Effector memory CD4-positive, alpha-beta T cell (primary cell): ENCODE results near the gene POP5.
"Not testable (repeated sequence)": the region's sequence is repeated elsewhere in the genome, so short reads cannot be mapped to it uniquely, and the experiment has no call there.

Experiments
- DNase-seq, 3 donors: peaks; one replicate each; pipeline ENCODE4 v3.0.0-alpha.2; 2020
- H3K27ac ChIP-seq: 2 replicates; pipeline ENCODE4 v1.7.0; 2013; ENCODE audit warnings: mild to moderate bottlenecking, low read length, moderate library complexity; ENCODE audit not compliant: insufficient read depth, poor library complexity, severe bottlenecking
- H3K27me3 ChIP-seq: replicated peaks from 2 replicates; pipeline ENCODE4 v1.7.0; 2013; ENCODE audit warnings: mild to moderate bottlenecking, low read length; ENCODE audit not compliant: insufficient read depth, control insufficient read depth, poor library complexity, severe bottlenecking
- H3K36me3 ChIP-seq: 2 replicates; pipeline ENCODE4 v1.7.0; 2013; ENCODE audit warnings: mild to moderate bottlenecking, low read length, moderate library complexity; ENCODE audit not compliant: control insufficient read depth, insufficient read depth
- H3K4me1 ChIP-seq: 2 replicates; pipeline ENCODE4 v1.7.0; 2013; ENCODE audit warnings: low read length, mild to moderate bottlenecking; ENCODE audit not compliant: control insufficient read depth, insufficient read depth, poor library complexity, severe bottlenecking
- H3K4me3 ChIP-seq: 2 replicates; pipeline ENCODE4 v1.7.0; 2013; ENCODE audit warnings: low read length, low read depth, mild to moderate bottlenecking; ENCODE audit not compliant: insufficient read depth, poor library complexity, severe bottlenecking
- H3K9me3 ChIP-seq: 2 replicates; pipeline ENCODE4 v1.7.0; 2013; ENCODE audit warnings: mild to moderate bottlenecking, low read length, moderate library complexity; ENCODE audit not compliant: control insufficient read depth

Gene POP5

GRCh38 chr12:120611534-120611933 is 30.3 kb upstream of the POP5 start:
- H3K4me3 ChIP-seq, H3K9me3 ChIP-seq, H3K27ac ChIP-seq, H3K4me1 ChIP-seq, DNase-seq, H3K27me3 ChIP-seq, H3K36me3 ChIP-seq: not testable (repeated sequence)

- H3K9me3 ChIP-seq = no peaks in the 10 kb centered on the region
- H3K36me3 ChIP-seq = no peaks in the 10 kb centered on the region
- no peaks in the 10 kb centered on the region for H3K27me3 ChIP-seq
- no peak overlapping the region for H3K27ac ChIP-seq
- no peak overlapping the region for H3K4me3 ChIP-seq
- no peak for DNase-seq
- H3K4me1 ChIP-seq = no peaks in the 10 kb centered on the region
Observed at GRCh38 chr12:120610560-120610959, 29.4 kb upstream of the POP5 start.

GRCh38 chr12:120602416-120602815 is 21.2 kb upstream of the POP5 start:
- not testable (repeated sequence) for H3K27ac ChIP-seq, H3K9me3 ChIP-seq, DNase-seq, H3K36me3 ChIP-seq, H3K27me3 ChIP-seq, H3K4me3 ChIP-seq, H3K4me1 ChIP-seq

- no peak overlapping the region for H3K4me3 ChIP-seq
- H3K36me3 ChIP-seq = no peaks in the 10 kb centered on the region
- DNase-seq = no peak
- no peak overlapping the region for H3K27ac ChIP-seq
- no peaks in the 10 kb centered on the region for H3K4me1 ChIP-seq
- H3K9me3 ChIP-seq = no peaks in the 10 kb centered on the region
- no peaks in the 10 kb centered on the region for H3K27me3 ChIP-seq
Observed at GRCh38 chr12:120599672-120600552, 18.7 kb upstream of the POP5 start.

- DNase-seq = no peak
- no peaks in the 10 kb centered on the region for H3K9me3 ChIP-seq
- no peaks in the 10 kb centered on the region for H3K4me1 ChIP-seq
- H3K27me3 ChIP-seq = no peaks in the 10 kb centered on the region
- H3K36me3 ChIP-seq = no peaks in the 10 kb centered on the region
- no peak overlapping the region for H3K4me3 ChIP-seq
- H3K27ac ChIP-seq = no peak overlapping the region
Observed at GRCh38 chr12:120598674-120599463, 17.7 kb upstream of the POP5 start.

GRCh38 chr12:120597861-120598260 is 16.7 kb upstream of the POP5 start:
- Histone ChIP-seq H3K9me3 (no peaks in the 10 kb centered on the region), H3K4me1 (no peaks in the 10 kb centered on the region), H3K27me3 (no peaks in the 10 kb centered on the region), H3K27ac (no peak overlapping the region), H3K4me3 (no peak overlapping the region), H3K36me3 (no peaks in the 10 kb centered on the region)
- no peak for DNase-seq

GRCh38 chr12:120596901-120597300 is 15.7 kb upstream of the POP5 start:
- H3K27ac ChIP-seq = no peak overlapping the region
- H3K27me3 ChIP-seq = no peaks in the 10 kb centered on the region
- no peak for DNase-seq
- no peaks in the 10 kb centered on the region for H3K9me3 ChIP-seq
- no peak overlapping the region for H3K4me3 ChIP-seq
- H3K4me1 ChIP-seq = no peaks in the 10 kb centered on the region
- no peaks in the 10 kb centered on the region for H3K36me3 ChIP-seq

GRCh38 chr12:120592121-120593049 is 11.2 kb upstream of the POP5 start:
- H3K27me3 ChIP-seq = no peaks in the 10 kb centered on the region
- H3K4me1 ChIP-seq = no peaks in the 10 kb centered on the region
- no peak overlapping the region for H3K27ac ChIP-seq
- no peaks in the 10 kb centered on the region for H3K36me3 ChIP-seq
- no peak for DNase-seq
- no peak overlapping the region for H3K4me3 ChIP-seq
- no peaks in the 10 kb centered on the region for H3K9me3 ChIP-seq

GRCh38 chr12:120590741-120591407 is 9.7 kb upstream of the POP5 start:
- DNase-seq = no peak
- Histone ChIP-seq H3K27me3 (no peaks in the 10 kb centered on the region), H3K4me1 (no peaks in the 10 kb centered on the region), H3K9me3 (no peaks in the 10 kb centered on the region), H3K27ac (no peak overlapping the region), H3K4me3 (no peak overlapping the region), H3K36me3 (no peaks in the 10 kb centered on the region)
